HG02852 (cell line): ENCODE data around the gene CYLD.

Experiments used
- ATAC-seq: cut with Tn5 transposase; IDR thresholded peaks from one replicate; pipeline ENCODE4 v1.9.1; 2021; ENCODE audit warnings: mild to moderate bottlenecking, moderate library complexity; ENCODE audit not compliant: unreplicated experiment

CYLD gene

DNA sequence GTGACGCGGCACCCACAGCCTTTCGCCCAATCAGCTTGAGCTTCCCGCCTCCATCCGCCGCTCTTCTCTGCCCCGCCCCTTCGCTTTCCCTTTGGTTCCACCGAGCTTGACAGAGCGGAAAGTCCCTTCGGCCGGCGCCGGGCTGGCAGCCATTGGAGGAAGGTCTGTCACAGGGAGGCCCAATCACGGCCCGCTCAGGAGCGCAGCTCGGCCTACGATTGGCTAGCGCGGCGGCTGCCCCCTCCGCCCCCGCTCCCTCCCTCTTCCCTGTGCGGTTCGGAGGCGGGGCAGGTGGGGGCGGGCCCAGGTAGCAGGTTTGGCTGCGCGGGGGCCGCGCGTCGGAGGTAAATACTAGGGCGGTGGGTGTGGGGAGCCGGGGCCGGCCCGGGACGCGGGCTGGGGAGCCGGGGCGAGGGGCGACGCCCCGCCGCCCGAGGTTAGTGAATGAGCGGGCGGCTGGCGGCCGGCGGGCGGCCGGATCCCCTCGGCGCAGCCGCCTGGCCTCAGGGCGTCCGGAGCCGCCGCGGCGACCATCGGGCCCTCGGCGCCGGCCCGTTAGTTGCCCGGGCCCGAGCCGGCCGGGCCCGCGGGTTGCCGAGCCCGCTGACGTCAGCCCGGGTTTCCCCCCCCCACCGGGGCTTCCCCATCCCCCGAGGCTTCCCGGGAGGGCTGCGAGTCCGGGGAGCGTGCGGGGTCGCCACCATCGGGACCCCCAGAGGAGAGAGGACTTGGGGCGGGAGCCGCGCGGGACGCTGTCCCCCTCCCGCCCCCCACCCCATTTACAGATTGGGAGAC lies at the start of gene CYLD:
Gene CYLD (plus strand): TSS at position 306 of the 795 bp plus-strand sequence. CDS start 7,613 bp downstream, outside the sequence.
- peak; percentile 89 for ATAC-seq

DNA sequence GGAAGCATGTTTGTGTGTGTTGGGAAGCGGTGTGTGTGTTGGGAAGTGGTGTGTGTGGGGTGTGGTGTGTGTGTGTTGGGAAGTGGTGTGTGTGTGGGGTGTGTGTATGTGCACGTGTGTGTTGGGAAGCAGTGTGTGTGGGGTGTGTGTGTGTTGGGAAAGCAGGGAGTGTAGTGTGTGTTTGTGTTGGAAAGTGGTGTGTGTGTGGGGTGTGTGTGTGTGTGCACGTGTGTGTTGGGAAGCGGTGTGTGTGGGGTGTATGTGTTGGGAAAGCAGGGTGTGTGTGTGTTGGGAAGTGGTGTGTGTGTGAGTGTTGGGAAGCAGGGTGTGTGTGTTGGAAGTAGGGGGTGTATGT lies 49.3 kb upstream of the CYLD start:
- ATAC-seq: no peak

DNA sequence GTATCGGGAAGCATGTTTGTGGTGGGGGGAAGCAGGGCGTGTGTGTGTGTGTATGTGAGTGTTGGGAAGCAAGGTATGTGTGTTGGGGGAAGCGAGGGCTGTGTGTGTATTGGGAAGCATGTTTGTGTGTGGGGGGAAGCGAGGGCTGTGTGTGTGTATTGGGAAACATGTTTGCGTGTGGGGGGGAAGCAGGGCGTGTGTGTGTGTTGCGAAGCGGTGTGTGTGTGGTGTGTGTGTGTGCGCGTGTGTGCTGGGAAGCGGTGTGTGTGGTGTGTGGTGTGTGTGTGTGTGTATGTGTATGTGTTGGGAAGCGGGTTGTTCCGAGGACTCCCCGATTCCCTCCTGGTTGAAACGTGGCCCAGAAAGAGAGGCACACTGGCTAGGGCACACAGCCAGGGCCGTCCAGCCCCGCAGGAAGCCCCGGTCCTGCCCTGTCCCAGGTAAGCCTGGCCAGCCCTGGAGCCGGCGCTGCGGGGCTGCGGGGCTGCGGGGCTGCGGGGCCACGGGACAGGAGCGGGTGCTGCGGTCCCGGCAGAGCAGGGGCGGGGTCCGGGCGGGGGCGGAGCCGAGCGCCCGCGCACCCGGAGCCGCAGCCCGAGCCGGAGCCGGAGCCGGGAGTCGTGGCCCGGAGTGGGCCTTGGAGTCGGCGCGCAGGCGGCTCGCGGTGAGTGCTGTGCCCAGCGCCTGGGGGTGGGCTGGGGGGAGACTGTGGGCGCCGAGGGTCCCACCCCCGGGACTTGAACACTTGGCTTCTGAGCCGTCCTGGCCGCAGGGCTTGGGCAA lies 48.7 kb upstream of the CYLD start, which contains the start of gene NOD2:
Gene NOD2 (plus strand): TSS at position 608 of the 783 bp plus-strand sequence. CDS start 5,890 bp downstream, outside the sequence.
- no peak for ATAC-seq

- no peak for ATAC-seq
Measured at GRCh38 chr16:50694206-50694605, 47.7 kb upstream of the CYLD start.

GRCh38 chr16:50695017-50696000 lies 46.6 kb upstream of the CYLD start:
- no peak for ATAC-seq

DNA sequence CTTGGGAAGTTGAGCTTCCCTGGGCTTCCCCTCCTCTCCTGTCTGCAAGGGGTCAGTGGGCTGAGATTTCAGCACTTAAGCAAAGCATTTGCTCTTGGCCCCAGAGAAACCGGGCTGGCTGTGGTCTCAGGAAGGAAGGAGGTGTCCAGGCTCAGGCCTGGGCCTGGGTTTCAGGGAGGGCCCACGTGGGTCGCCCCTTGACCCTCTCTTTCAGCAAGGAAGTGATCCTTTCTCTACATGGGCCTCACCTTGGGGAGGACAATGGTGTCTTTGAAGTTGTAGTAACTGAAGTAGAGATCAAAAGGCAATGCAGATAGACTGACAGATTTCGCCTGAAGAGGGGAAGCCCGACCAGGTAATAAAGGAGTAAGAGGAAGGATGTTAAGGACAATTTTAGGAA lies 45.8 kb upstream of the CYLD start:
- no peak for ATAC-seq

GRCh38 chr16:50696575-50697420 lies 45.1 kb upstream of the CYLD start:
- ATAC-seq: peak; percentile 38

DNA sequence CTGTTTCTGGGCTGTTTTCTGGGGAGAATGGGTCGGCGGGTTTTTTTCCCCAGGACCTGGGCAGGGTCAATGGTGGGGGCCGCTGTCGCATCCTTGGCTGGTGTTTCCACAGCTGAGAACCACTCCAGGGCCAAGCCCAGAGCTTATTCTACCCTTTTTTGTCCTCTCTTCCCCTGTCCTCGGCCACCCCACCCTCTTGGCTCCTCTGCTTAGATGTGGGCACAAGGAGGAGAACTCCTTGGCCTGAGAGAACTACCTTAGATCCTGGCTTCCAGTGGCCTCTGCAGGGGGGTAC lies 44.5 kb upstream of the CYLD start:
- no peak for ATAC-seq

DNA sequence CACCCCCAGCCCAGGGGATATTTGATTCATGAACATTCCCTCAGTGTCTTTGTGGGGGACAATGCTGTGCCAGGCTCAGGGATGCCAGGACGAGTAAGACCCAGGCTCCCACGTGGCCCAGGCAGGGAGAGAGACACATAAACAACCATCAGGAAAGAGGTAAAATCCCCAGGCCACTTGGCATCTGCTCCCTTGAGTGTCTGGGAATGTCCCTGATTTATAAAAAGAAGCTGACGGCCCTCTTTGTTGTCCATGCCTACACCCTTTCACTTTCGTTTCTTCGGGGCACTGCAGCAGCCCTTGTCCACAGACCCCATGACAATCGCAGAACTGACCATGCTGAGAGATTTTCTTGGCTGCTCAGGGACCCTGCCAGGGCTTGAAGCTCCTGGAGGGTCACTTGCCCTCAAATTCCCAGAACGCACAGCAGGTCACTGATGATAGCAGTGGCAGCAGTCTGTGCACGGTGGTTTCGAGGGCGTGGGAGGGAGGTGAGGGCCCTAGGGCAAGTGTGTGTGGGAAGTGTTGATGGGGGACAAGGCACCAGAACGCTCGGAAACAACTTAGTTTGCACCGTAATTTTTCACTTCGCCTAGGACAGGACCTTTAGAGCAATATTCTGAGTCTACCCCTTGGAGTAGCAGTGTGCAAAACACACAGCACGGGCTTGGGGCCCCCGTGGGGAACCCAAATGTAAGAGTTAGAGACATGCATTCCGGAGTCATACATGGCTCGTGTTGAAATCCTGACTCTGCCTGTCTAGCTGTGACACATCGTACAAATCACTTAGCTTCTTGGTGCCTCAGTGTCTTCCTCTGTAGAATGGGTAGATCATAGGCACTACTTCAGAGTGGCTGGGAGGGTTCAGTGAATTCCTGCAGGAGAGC lies 43.8 kb upstream of the CYLD start:
- peak; percentile 65 for ATAC-seq

GRCh38 chr16:50699326-50700159 lies 42.3 kb upstream of the CYLD start:
- ATAC-seq: no peak

DNA sequence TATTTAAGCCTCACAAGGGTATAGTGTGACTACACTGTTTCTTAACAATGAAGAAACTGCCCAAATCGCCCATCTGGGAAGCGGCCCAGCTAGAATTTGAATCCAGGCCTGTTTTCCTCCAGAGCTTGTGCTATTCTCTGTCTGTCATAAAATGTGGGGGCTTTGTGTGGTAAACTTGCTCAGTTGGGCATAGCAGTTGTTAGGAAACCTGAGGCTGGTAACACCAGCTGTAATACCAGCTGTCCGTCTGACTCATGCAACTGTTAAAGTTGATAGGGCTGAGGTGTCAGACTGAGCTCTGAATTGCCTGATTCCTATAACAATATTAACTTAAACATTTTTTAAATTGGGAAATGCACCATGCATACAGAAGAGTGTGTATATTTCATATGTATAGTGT lies 39.2 kb upstream of the CYLD start:
- ATAC-seq: no peak

DNA sequence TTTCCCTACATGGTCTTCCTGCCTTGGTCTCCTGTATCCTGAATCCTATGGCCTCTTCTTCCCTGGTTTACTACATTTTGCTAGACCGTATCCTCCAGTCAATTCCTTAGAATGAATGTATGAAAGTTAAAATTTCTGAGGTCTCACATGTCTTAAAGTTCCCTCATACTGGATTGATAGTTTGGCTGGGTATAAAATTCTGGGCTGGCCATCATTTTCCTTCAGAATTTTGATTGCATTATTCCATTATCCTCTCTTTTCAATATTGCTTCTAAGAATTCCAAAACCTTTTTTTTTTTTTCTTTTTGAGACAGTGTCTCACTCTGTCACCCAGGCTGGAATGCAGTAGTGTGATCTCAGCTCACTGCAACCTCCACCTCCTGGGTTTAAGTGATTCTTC lies 37.6 kb upstream of the CYLD start:
- ATAC-seq: no peak

DNA sequence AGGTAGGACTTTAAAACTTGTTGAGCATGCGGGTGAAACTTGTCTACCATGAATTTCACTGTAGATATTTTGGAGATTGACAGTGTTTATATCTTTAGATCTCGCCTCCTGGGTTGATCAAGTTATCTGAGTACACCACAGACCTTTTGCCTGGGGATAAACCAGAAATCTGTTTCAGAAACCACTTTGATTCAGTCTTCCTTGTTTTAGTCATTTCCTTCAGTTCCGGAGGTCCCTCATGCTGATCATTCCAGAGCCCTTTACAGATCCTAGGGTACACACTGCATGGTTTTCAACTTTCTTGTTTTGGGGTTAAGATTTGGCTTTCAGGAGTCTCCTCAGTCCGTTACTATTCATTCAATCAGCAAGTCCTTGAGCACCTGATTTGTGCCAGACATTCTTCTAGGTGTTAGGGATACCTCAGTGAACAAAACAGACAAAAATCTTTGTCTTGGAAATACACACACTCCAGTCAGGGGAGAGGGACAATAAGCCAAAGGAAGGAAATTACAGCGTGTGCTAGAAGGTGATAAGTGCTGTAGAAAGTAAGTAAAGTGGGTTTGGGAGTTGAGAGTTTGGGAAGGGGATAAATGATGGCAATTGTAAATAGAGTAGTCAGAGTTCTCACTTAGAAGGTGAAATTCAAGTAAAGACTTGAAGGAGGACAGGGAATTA lies 36.3 kb upstream of the CYLD start:
- no peak for ATAC-seq

DNA sequence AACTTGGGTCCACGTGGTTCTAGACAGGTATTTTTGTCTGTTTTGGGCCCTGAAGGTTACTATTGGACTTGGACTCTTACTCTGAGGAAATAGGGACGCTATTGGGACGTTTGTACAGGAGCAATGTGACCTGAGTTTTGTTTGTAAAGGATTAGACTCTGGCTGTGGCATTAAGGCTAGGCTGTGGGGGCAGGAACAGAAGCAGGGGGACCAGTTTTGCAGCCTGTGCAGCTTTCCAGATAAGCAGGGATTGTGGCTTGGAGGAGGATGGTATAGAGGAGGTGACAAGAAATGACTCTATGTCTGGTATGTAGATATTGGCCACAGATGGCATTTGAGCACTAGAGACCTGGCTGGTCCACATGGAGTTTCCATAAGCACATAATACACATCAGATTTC lies 35.6 kb upstream of the CYLD start:
- no peak for ATAC-seq

GRCh38 chr16:50708373-50709060 lies 33.4 kb upstream of the CYLD start:
- ATAC-seq: no peak

DNA sequence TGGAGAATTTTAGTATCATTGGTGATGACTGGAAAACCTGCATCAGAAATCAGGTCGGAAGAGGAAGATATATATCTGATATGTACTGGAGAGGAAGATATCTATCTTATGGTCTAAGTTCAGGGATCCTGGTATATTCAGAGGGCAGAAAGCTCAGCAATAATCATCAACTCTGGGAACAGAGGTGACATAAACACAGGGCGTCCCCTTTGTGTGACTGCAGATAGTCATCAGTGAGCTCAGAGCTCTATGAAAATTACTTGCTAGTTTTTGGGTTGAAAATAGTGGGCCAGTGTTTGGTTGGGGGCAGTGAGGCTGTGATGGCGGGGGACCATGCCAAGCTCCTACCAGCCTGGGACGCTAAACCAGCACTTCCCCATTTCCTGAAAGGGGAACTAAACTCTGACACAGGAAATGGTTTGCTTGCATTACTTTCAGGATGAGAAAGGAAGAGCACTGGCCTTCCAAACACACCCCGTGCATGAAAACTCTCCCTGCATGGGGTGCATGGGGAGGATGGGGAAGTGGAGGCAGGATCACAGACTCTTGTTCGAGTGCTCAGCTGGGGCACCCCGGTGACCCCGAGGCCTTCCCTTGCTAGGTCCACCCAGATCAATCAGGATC lies 32.7 kb upstream of the CYLD start:
- ATAC-seq: no peak

DNA sequence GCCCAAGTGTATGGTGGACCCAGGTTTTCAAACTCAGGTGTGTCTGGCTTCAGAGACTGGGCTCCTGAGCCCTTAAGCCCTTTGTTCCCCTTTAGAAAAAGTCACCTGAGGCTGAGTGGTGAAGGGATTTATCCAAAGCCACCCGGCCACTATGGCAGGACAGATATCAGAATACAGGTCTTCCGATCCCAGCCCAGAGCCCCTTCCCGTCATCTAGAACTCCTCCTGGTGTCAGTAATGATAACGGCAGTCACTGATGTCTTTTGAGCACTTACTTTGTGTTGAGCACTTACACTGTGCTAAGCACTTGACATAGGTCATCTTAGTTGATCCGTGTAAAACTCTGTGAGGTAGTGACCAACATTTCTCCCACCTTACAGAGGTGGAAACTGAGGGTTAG lies 31.9 kb upstream of the CYLD start:
- ATAC-seq: no peak
